ENCODE data around the gene DNMT1. TPM values are rescaled to one million over a fixed set of nuclear protein-coding genes. Genes with fewer than 3 reads are reported as not detected.
A peak's percentile ranks its signal among the peaks of the same experiment; 100 is the strongest.

Gene DNMT1
- total RNA-seq, 1 experiment from 2014 or later = 168 TPM

GRCh38 chr19:10120538-10121189, 74.1 kb downstream of the DNMT1 start:
- Histone ChIP-seq H3K9me3 (ENCODE audit: control insufficient read depth, insufficient read depth, low read depth, low read length) (no peaks in the 10 kb centered on the region), H3K27ac (ENCODE audit: low read length) (no peak overlapping the region), H3K4me3 (ENCODE audit: low read depth in 2 of 2, low read length in 2 of 2) (no peak overlapping the region), H3K4me1 (ENCODE audit: control insufficient read depth, insufficient read depth, low read length) (no peaks in the 10 kb centered on the region; the same call in 1 of the 2 replicates), H3K27me3 (ENCODE audit: control insufficient read depth, insufficient read depth, low read length) (no peaks in the 10 kb centered on the region), H3K36me3 (ENCODE audit: control insufficient read depth, insufficient read depth, low read length) (peaks cover 3% of the 10 kb centered on the region; the same call in 1 of the 2 replicates)
- intact Hi-C loops (cut with micrococcal nuclease; ENCODE audit: unreplicated experiment) = loop anchor here (5.0 kb wide), 1 partner anchor 132 kb away; the partner anchor contains the start of gene MRPL4
- TF ChIP-seq, protein P1, sequence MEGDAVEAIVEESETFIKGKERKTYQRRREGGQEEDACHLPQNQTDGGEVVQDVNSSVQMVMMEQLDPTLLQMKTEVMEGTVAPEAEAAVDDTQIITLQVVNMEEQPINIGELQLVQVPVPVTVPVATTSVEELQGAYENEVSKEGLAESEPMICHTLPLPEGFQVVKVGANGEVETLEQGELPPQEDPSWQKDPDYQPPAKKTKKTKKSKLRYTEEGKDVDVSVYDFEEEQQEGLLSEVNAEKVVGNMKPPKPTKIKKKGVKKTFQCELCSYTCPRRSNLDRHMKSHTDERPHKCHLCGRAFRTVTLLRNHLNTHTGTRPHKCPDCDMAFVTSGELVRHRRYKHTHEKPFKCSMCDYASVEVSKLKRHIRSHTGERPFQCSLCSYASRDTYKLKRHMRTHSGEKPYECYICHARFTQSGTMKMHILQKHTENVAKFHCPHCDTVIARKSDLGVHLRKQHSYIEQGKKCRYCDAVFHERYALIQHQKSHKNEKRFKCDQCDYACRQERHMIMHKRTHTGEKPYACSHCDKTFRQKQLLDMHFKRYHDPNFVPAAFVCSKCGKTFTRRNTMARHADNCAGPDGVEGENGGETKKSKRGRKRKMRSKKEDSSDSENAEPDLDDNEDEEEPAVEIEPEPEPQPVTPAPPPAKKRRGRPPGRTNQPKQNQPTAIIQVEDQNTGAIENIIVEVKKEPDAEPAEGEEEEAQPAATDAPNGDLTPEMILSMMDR (IDR thresholded peaks at IDR 0.05) = no peak
- TF ChIP-seq TCF7L2 (IDR thresholded peaks at IDR 0.05; ENCODE audit: low read depth, low read length) = no peak
- TF ChIP-seq POLR2AphosphoS5 (IDR thresholded peaks at IDR 0.05; ENCODE audit: low read depth, low read length) = no peak
- TF ChIP-seq SIN3A (IDR thresholded peaks at IDR 0.05; ENCODE audit: borderline replicate concordance, insufficient read depth, low read depth, low read length) = no peak
- TF ChIP-seq, protein P2, sequence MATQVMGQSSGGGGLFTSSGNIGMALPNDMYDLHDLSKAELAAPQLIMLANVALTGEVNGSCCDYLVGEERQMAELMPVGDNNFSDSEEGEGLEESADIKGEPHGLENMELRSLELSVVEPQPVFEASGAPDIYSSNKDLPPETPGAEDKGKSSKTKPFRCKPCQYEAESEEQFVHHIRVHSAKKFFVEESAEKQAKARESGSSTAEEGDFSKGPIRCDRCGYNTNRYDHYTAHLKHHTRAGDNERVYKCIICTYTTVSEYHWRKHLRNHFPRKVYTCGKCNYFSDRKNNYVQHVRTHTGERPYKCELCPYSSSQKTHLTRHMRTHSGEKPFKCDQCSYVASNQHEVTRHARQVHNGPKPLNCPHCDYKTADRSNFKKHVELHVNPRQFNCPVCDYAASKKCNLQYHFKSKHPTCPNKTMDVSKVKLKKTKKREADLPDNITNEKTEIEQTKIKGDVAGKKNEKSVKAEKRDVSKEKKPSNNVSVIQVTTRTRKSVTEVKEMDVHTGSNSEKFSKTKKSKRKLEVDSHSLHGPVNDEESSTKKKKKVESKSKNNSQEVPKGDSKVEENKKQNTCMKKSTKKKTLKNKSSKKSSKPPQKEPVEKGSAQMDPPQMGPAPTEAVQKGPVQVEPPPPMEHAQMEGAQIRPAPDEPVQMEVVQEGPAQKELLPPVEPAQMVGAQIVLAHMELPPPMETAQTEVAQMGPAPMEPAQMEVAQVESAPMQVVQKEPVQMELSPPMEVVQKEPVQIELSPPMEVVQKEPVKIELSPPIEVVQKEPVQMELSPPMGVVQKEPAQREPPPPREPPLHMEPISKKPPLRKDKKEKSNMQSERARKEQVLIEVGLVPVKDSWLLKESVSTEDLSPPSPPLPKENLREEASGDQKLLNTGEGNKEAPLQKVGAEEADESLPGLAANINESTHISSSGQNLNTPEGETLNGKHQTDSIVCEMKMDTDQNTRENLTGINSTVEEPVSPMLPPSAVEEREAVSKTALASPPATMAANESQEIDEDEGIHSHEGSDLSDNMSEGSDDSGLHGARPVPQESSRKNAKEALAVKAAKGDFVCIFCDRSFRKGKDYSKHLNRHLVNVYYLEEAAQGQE (IDR thresholded peaks at IDR 0.05; ENCODE audit: insufficient read depth in 1 of 2, low read depth in 2 of 2, low read length in 1 of 2) = no peak
- BruUV-seq (replicated peaks) = no TSS peak
- ChIA-PET CTCF (no interaction called here), POLR2A (no interaction called here)
- no peak for DNase-seq (ENCODE audit: low read depth, low spot score)
- in situ Hi-C loops (cut with HindIII; ENCODE audit: low pct_unique_long_range_greater_than_20kb, low sequenced_read_pairs) = no loop called here
- ATAC-seq = no peak

DNA sequence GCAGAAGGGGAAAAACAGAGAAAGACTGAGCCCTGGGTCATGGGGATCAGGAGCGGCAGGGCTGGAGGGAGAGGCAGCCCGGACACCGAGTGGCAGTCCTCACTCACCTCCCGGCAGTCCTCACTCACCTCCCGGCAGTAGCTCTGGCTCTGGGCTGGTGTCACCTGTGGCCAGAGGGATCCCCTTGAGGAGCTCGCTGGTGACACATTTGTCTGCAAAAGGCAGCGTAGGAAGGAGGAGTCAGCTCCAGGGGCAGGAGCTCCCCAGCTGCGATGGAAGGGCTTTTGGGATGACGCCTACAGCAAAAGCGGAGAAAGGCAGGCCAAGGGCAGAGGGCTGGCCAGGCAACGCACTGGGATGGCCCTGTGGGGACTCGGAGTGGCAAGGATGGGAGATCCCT, 75.8 kb downstream of the DNMT1 start:
- POLR2A ChIA-PET = interaction anchor here (0.6 kb wide), 1 partner anchor 131 kb away, joined by 4 read pairs; no protein-coding TSS in a partner anchor
- Histone ChIP-seq H3K27me3 (ENCODE audit: control insufficient read depth, insufficient read depth, low read length) (no peaks in the 10 kb centered on the region), H3K27ac (ENCODE audit: low read length) (peak overlapping the region; percentile 88), H3K36me3 (ENCODE audit: control insufficient read depth, insufficient read depth, low read length) (peaks cover 3% of the 10 kb centered on the region; the same call in 1 of the 2 replicates), H3K4me3 (ENCODE audit: low read depth in 2 of 2, low read length in 2 of 2) (peak overlapping the region; percentile 73 to 84), H3K4me1 (ENCODE audit: control insufficient read depth, insufficient read depth, low read length) (no peaks in the 10 kb centered on the region; the same call in 1 of the 2 replicates), H3K9me3 (ENCODE audit: control insufficient read depth, insufficient read depth, low read depth, low read length) (no peaks in the 10 kb centered on the region)
- no peak for DNase-seq (ENCODE audit: low read depth, low spot score)
- in situ Hi-C loops (cut with HindIII; ENCODE audit: low pct_unique_long_range_greater_than_20kb, low sequenced_read_pairs) (no loop called here), intact Hi-C loops (cut with micrococcal nuclease; ENCODE audit: unreplicated experiment) (no loop called here)
- CTCF ChIA-PET = no interaction called here
- TF ChIP-seq TCF7L2 (IDR thresholded peaks at IDR 0.05; ENCODE audit: low read depth, low read length) (no peak), POLR2AphosphoS5 (IDR thresholded peaks at IDR 0.05; ENCODE audit: low read depth, low read length) (no peak), SIN3A (IDR thresholded peaks at IDR 0.05; ENCODE audit: borderline replicate concordance, insufficient read depth, low read depth, low read length) (no peak)
- TF ChIP-seq, protein P1 (IDR thresholded peaks at IDR 0.05) = no peak
- TF ChIP-seq, protein P2 (IDR thresholded peaks at IDR 0.05; ENCODE audit: insufficient read depth in 1 of 2, low read depth in 2 of 2, low read length in 1 of 2) = no peak
- no peak for ATAC-seq
- BruUV-seq (replicated peaks) = no TSS peak
